K562 (cell line): ENCODE measurements around the gene SLC35E1. TPM values are rescaled to one million over a fixed set of nuclear protein-coding genes. Genes with fewer than 3 reads are reported as not detected.

Experiments used
- ATAC-seq: fragments of 200-7000 bp; cut with Tn5 transposase; 3 replicates; pipeline ENCODE4 v1.9.1; 2020; ENCODE audit warnings: moderate library complexity
- BruUV-seq: library from RNA; stranded (reverse); fragments of 400-500 nt; replicated peaks from 2 replicates; lab custom pipeline; 2021; lab: Mats Ljungman, UMichigan
- CTCF ChIA-PET: fragments of 300-600 bp; formaldehyde crosslinking; extraction: SDS; loops from one replicate; lab custom pipeline; 2021; ENCODE audit warnings: low intra/inter-chr PET ratio; lab: Yijun Ruan, JAX
- POLR2A ChIA-PET: fragments of 300-600, 350-650 bp; sonication (Branson Sonifier 250); formaldehyde crosslinking; extraction: SDS; loops from one replicate; lab custom pipeline; 2021; ENCODE audit warnings: antibody characterized with exemption, inconsistent platforms; lab: Yijun Ruan, JAX
- DNase-seq, 4 experiments: peaks; one replicate each; pipeline versions ENCODE4 v3.0.0 to v3.0.0-alpha.2; 2011 to 2018; ENCODE audit warnings: low spot score in 3 of 4, mixed read lengths in 3 of 4; ENCODE audit errors: extremely low read depth in 1 of 4
- FAIRE-seq: peaks from 2 replicates; lab custom pipeline; 2011; peaks lifted over from hg19 to GRCh38; lab: Jason Lieb, UNC
- H2AFZ ChIP-seq: 2 replicates; pipeline ENCODE4 v1.6.0; 2011; ENCODE audit warnings: low read depth, low read length, control low read depth, inconsistent platforms
- H3K27ac ChIP-seq: fragments of 200-600 bp; 3 replicates; pipeline ENCODE4 v1.8.0; 2011; ENCODE audit warnings: low read depth, mild to moderate bottlenecking, control low read depth, inconsistent platforms, low read length, moderate library complexity, mixed read lengths; ENCODE audit errors: extremely low read depth
- H3K27me3 ChIP-seq, 2 experiments: fragments of 300-600 bp in 1 of 2; 2 replicates in 1 of 2; 3 replicates in 1 of 2; pipeline versions ENCODE4 v1.6.0 to v1.8.0; 2011; ENCODE audit warnings: inconsistent platforms in 2 of 2, low read length in 2 of 2, mild to moderate bottlenecking in 1 of 2, mixed read lengths in 1 of 2, moderate library complexity in 1 of 2; ENCODE audit not compliant: control insufficient read depth in 2 of 2, insufficient read depth in 2 of 2
- H3K36me3 ChIP-seq: fragments of 300-600 bp; 3 replicates; pipeline ENCODE4 v1.8.0; 2011; ENCODE audit warnings: mild to moderate bottlenecking, low read length, inconsistent platforms; ENCODE audit not compliant: control insufficient read depth, insufficient read depth
- H3K4me1 ChIP-seq, 2 experiments: fragments of 200-600 bp in 1 of 2; replicated peaks in 1 of 2; 2 replicates in 1 of 2; 3 replicates in 1 of 2; pipeline versions ENCODE4 v1.5.1 to v1.8.0; 2011; ENCODE audit warnings: inconsistent platforms in 2 of 2, low read length in 2 of 2, mild to moderate bottlenecking in 1 of 2, mixed read lengths in 1 of 2, moderate library complexity in 1 of 2; ENCODE audit not compliant: control insufficient read depth in 2 of 2, insufficient read depth in 2 of 2
- H3K4me2 ChIP-seq: 2 replicates; pipeline ENCODE4 v1.6.1; 2011; ENCODE audit warnings: low read length, control low read depth, inconsistent platforms, mixed read lengths; ENCODE audit not compliant: insufficient read depth
- H3K4me3 ChIP-seq: fragments of 200-600 bp; sonication (generic), shearing (Covaris generic); 2 replicates; pipeline ENCODE4 v1.5.1; 2016; ENCODE audit warnings: control low read depth, inconsistent platforms
- H3K79me2 ChIP-seq: fragments of 200-600 bp; 3 replicates; pipeline ENCODE4 v1.8.0; 2011; ENCODE audit warnings: low read length, inconsistent platforms; ENCODE audit not compliant: control insufficient read depth, insufficient read depth
- H3K9ac ChIP-seq, 2 experiments: 2 replicates each; pipeline versions ENCODE4 v1.6.0 to v1.6.1; 2011; ENCODE audit warnings: low read depth in 2 of 2, low read length in 2 of 2, control low read depth in 1 of 2, inconsistent platforms in 1 of 2, mild to moderate bottlenecking in 1 of 2, mixed read lengths in 1 of 2; ENCODE audit not compliant: insufficient read depth in 1 of 2
- H3K9me1 ChIP-seq: one replicate; pipeline ENCODE4 v1.6.0; 2011; ENCODE audit warnings: inconsistent platforms, mild to moderate bottlenecking, low read length, moderate library complexity; ENCODE audit not compliant: control insufficient read depth, insufficient read depth
- H3K9me3 ChIP-seq: replicated peaks from 2 replicates; pipeline ENCODE4 v1.5.1; 2011; ENCODE audit warnings: low read depth, low read length, inconsistent platforms; ENCODE audit not compliant: control insufficient read depth, insufficient read depth
- H4K20me1 ChIP-seq: replicated peaks from 2 replicates; pipeline ENCODE4 v1.6.1; 2011; ENCODE audit warnings: low read length, inconsistent platforms, mixed read lengths; ENCODE audit not compliant: control insufficient read depth, insufficient read depth
- ATF3 ChIP-seq, 2 experiments: fragments of 450-650 bp in 1 of 2; sonication (generic) in 1 of 2; formaldehyde crosslinking in 1 of 2; IDR thresholded peaks in 1 of 2; conservative IDR thresholded peaks in 1 of 2; 2 replicates each; pipeline versions ENCODE4 v1.6.1 to v1.8.1; 2016 to 2023; ENCODE audit warnings: mild to moderate bottlenecking in 2 of 2, moderate library complexity in 2 of 2, inconsistent platforms in 1 of 2, missing genetic modification reagents in 1 of 2
- NFIC ChIP-seq: fragments of 450-650 bp; IDR thresholded peaks from 2 replicates; pipeline ENCODE4 v1.6.1; 2017; ENCODE audit warnings: mild to moderate bottlenecking, inconsistent platforms
- ZBTB9 ChIP-seq: fragments of 450-650 bp; formaldehyde crosslinking; IDR thresholded peaks from 2 replicates; pipeline ENCODE4 v1.4.0; 2020; ENCODE audit warnings: mild to moderate bottlenecking, moderate library complexity
- whole genome bisulfite sequencing: fragments of 100-300 bp; shearing (Covaris generic); methylation state at CpG from one replicate; pipeline ENCODE4 v1.1.6; 2016; ENCODE audit warnings: low coverage, mixed read lengths; ENCODE audit not compliant: insufficient coverage; ENCODE audit errors: missing lambda C conversion rate; 5-methylcytosine and 5-hydroxymethylcytosine counted together
- in situ Hi-C: fragments of 300-500 bp; cut with MboI; formaldehyde crosslinking; loops from 4 replicates; pipeline ENCODE4 v1.15.0; 2018; ENCODE audit warnings: inconsistent platforms, mixed read lengths
- intact Hi-C: fragments of 100-400 bp; cut with micrococcal nuclease; formaldehyde crosslinking; loops from 2 replicates; pipeline ENCODE4 v1.14.2; 2022
- polyA plus RNA-seq, 8 experiments: library from polyadenylated mRNA; depleted of rRNA in 4 of 8; stranded (reverse) in 5 of 8; unstranded in 3 of 8; fragments of >200 nt; fragmentation: Nextera tagmentation in 2 of 8; fragmentation: Illumina TruSeq in 1 of 8; extraction: Ambion mirVana in 2 of 8; extraction: Trizol in 1 of 8; gene quantifications; 2 replicates each; pipeline versions ENCODE4 v1.2.1 to v1.2.3, GENCODE V29; 2011 to 2014; ENCODE audit warnings: inconsistent platforms in 1 of 8, missing spikeins in 1 of 8
- total RNA-seq, 7 experiments: library from RNA; depleted of rRNA in 6 of 7; stranded (reverse); fragments of >200 nt in 6 of 7; fragmentation: Illumina TruSeq in 2 of 7; extraction: Trizol in 2 of 7; gene quantifications; 2 replicates each; pipeline versions ENCODE4 v1.2.1 to v1.2.3, GENCODE V29; 2011 to 2021; ENCODE audit warnings: low replicate concordance in 1 of 7

The SLC35E1 gene
- total and polyA plus RNA-seq, 9 of the 15 experiments (the other 6 are each of a cell fraction or from before 2014, with no cell fraction given), result 15.0 to 40.1 (median 25.7) TPM

- Histone ChIP-seq H3K27me3 (no peaks in the 10 kb centered on the region), H2AFZ (no peak overlapping the region), H4K20me1 (peaks cover 86% of the 10 kb centered on the region), H3K27ac (no peak overlapping the region), H3K9ac (peak overlapping the region in 1 of 2 experiments; percentile 79; a peak in 2 of 4 replicates), H3K36me3 (peaks cover 6% of the 10 kb centered on the region; the same call in 2 of the 3 replicates), H3K79me2 (peaks cover 94% of the 10 kb centered on the region), H3K4me3 (no peak overlapping the region), H3K4me2 (no peak overlapping the region)
- 55% methylated on average over 5 of the region's 10 CpGs for WGBS
- intact Hi-C loops, result no loop called here
- FAIRE-seq, result no peak
- ChIA-PET CTCF (no interaction called here), POLR2A (interaction anchor here (0.7 to 1.0 kb wide), 2 partner anchors 21 to 654 kb away, joined by 3 read pairs; no protein-coding TSS in a partner anchor)
- in situ Hi-C loops, result no loop called here
- TF ChIP-seq ZBTB9 (CRISPR knock-in tag) (0 out of 2 replicates have a peak, but pooled peaks have one; percentile 36), NFIC (0 out of 2 replicates have a peak, but pooled peaks have one; percentile 9), ATF3 (IDR thresholded peaks at IDR 0.05) (no peak), ATF3 (CRISPR knock-in tag; conservative IDR thresholded peaks at IDR 0.05) (no peak)
- TF ChIP-seq, all 486 proteins: peak for 2
- Histone ChIP-seq H3K4me1 (peaks cover 11 to 28% of the 10 kb centered on the region in 2 experiments), H3K9me3 (no peaks in the 10 kb centered on the region), H3K9me1 (peaks cover 3% of the 10 kb centered on the region)
- no peak for DNase-seq
- no TSS peak for BruUV-seq
- no peak for ATAC-seq
Observed at GRCh38 chr19:16594131-16594586, 21.9 kb upstream of the SLC35E1 start.
